ENCODE measurements around the gene CD300LF.

Gene CD300LF

DNA sequence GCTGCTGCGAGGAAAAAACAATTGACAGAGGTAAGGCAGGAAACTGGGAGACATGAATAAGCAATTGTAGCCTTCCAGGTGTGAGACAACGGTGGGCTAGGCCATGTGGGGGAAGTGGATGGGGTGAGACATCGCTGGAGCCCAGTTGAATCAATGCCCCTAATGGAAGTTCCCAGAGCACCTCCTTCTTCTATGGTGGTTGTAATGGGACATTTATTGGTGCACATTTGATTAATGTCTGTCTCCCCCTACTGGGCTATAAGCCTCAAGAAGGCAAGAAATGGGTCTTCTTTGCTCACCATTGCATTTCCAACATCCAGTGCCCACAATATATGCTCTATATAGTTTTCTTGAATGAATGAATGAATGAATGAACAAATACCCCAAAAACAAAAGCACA, 66.5 kb downstream of the CD300LF start:
- H2AFZ ChIP-seq (ENCODE audit: low read depth, low read length) = no peak overlapping the region
- no peaks in the 10 kb centered on the region for H3K9me3 ChIP-seq (ENCODE audit: insufficient read depth, low read length, severe bottlenecking)
- peaks cover 35% of the 10 kb centered on the region for H3K27me3 ChIP-seq (ENCODE audit: insufficient read depth, low read length, poor library complexity)
- H3K36me3 ChIP-seq (ENCODE audit: insufficient read depth, low read length) = no peaks in the 10 kb centered on the region
- no peaks in the 10 kb centered on the region for H4K20me1 ChIP-seq (ENCODE audit: insufficient read depth, low read length)
- no peaks in the 10 kb centered on the region for H3K4me1 ChIP-seq (ENCODE audit: insufficient read depth, low read length)
- TF ChIP-seq EZH2 (IDR thresholded peaks at IDR 0.05; ENCODE audit: borderline replicate concordance, low read depth, low read length, severe bottlenecking) = no peak
- TF ChIP-seq, protein P1, sequence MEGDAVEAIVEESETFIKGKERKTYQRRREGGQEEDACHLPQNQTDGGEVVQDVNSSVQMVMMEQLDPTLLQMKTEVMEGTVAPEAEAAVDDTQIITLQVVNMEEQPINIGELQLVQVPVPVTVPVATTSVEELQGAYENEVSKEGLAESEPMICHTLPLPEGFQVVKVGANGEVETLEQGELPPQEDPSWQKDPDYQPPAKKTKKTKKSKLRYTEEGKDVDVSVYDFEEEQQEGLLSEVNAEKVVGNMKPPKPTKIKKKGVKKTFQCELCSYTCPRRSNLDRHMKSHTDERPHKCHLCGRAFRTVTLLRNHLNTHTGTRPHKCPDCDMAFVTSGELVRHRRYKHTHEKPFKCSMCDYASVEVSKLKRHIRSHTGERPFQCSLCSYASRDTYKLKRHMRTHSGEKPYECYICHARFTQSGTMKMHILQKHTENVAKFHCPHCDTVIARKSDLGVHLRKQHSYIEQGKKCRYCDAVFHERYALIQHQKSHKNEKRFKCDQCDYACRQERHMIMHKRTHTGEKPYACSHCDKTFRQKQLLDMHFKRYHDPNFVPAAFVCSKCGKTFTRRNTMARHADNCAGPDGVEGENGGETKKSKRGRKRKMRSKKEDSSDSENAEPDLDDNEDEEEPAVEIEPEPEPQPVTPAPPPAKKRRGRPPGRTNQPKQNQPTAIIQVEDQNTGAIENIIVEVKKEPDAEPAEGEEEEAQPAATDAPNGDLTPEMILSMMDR (IDR thresholded peaks at IDR 0.05; ENCODE audit: borderline replicate concordance, extremely low read depth, low read length, poor library complexity, severe bottlenecking) = peak; percentile 56
- no peak overlapping the region for H3K4me3 ChIP-seq (ENCODE audit: low read depth in 1 of 2, low read length in 2 of 2)
- H3K27ac ChIP-seq (ENCODE audit: low read length) = no peak overlapping the region
- no peak for DNase-seq
- no peaks in the 10 kb centered on the region for H3K79me2 ChIP-seq (ENCODE audit: insufficient read depth, low read length)
- peak; percentile 35; the same call in 1 of the 3 replicates for ATAC-seq (ENCODE audit: insufficient read depth, low read depth)
- no peak overlapping the region for H3K9ac ChIP-seq (ENCODE audit: low read depth, low read length)
- no peak overlapping the region for H3K4me2 ChIP-seq (ENCODE audit: insufficient read depth, low read length)

DNA sequence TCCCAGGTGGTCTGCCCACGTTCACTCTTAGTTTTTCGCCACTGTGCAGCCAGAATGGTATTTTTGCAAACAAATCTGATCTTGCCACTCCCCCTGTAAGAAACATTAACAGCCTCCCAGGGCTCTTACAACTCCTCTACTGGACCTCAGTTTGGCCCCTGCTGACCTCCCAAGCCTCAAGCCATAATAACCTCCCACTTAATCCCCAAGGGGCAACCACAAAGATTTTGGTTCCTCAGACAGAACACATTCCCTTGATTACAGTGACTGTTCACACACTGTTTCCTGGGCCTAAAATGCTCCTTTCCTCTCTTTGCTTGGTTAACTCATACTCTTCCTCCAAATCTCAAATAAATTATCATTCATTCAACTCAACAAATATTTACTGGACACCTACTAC, 67.7 kb downstream of the CD300LF start:
- H2AFZ ChIP-seq (ENCODE audit: low read depth, low read length) = no peak overlapping the region
- no peak overlapping the region for H3K4me2 ChIP-seq (ENCODE audit: insufficient read depth, low read length)
- peaks cover 30% of the 10 kb centered on the region for H3K27me3 ChIP-seq (ENCODE audit: insufficient read depth, low read length, poor library complexity)

DNA sequence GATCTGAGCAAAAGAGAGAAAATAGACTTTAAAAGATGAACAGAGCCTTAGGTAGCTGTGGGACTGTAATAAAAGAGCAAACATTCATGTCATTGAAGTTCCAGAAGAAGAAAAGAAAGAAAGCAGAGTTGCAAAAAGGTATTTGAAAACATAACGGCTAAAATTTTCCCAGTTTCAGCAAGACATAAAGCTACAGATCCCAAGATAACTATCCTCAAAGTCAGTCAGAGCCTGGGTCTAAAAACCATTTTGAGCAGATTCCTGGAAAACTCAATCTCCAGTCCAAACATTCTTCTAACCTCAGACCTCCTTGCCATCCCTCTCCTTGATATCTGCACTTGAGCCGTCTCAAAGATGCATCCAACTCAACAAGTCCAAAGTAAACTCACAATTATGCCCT, 68.3 kb downstream of the CD300LF start:
- Histone ChIP-seq H3K36me3 (ENCODE audit: insufficient read depth, low read length) (no peaks in the 10 kb centered on the region), H3K27me3 (ENCODE audit: insufficient read depth, low read length, poor library complexity) (peaks cover 31% of the 10 kb centered on the region), H3K4me2 (ENCODE audit: insufficient read depth, low read length) (no peak overlapping the region), H3K4me3 (ENCODE audit: low read depth in 1 of 2, low read length in 2 of 2) (no peak overlapping the region), H3K9ac (ENCODE audit: low read depth, low read length) (no peak overlapping the region), H3K27ac (ENCODE audit: low read length) (no peak overlapping the region), H3K9me3 (ENCODE audit: insufficient read depth, low read length, severe bottlenecking) (no peaks in the 10 kb centered on the region), H2AFZ (ENCODE audit: low read depth, low read length) (no peak overlapping the region), H3K4me1 (ENCODE audit: insufficient read depth, low read length) (no peaks in the 10 kb centered on the region), H3K79me2 (ENCODE audit: insufficient read depth, low read length) (no peaks in the 10 kb centered on the region), H4K20me1 (ENCODE audit: insufficient read depth, low read length) (no peaks in the 10 kb centered on the region)
- ATAC-seq (ENCODE audit: insufficient read depth, low read depth) = no peak
- TF ChIP-seq, protein P1 (IDR thresholded peaks at IDR 0.05; ENCODE audit: borderline replicate concordance, extremely low read depth, low read length, poor library complexity, severe bottlenecking) = no peak
- no peak for TF ChIP-seq EZH2 (IDR thresholded peaks at IDR 0.05; ENCODE audit: borderline replicate concordance, low read depth, low read length, severe bottlenecking)
- DNase-seq = no peak

More for the DNA sequence above, 67.7 kb downstream of the CD300LF start:
- H3K4me1 ChIP-seq (ENCODE audit: insufficient read depth, low read length) = no peaks in the 10 kb centered on the region
- no peak overlapping the region for H3K9ac ChIP-seq (ENCODE audit: low read depth, low read length)
- H3K27ac ChIP-seq (ENCODE audit: low read length) = no peak overlapping the region
- DNase-seq (no peak), ATAC-seq (ENCODE audit: insufficient read depth, low read depth) (no peak)
- no peaks in the 10 kb centered on the region for H3K79me2 ChIP-seq (ENCODE audit: insufficient read depth, low read length)
- no peaks in the 10 kb centered on the region for H3K36me3 ChIP-seq (ENCODE audit: insufficient read depth, low read length)
- TF ChIP-seq, protein P1 (IDR thresholded peaks at IDR 0.05; ENCODE audit: borderline replicate concordance, extremely low read depth, low read length, poor library complexity, severe bottlenecking) = no peak
- TF ChIP-seq EZH2 (IDR thresholded peaks at IDR 0.05; ENCODE audit: borderline replicate concordance, low read depth, low read length, severe bottlenecking) = no peak
- H3K9me3 ChIP-seq (ENCODE audit: insufficient read depth, low read length, severe bottlenecking) = no peaks in the 10 kb centered on the region
- H3K4me3 ChIP-seq (ENCODE audit: low read depth in 1 of 2, low read length in 2 of 2) = no peak overlapping the region
- H4K20me1 ChIP-seq (ENCODE audit: insufficient read depth, low read length) = no peaks in the 10 kb centered on the region
